Liver (tissue), 3 donors: Measurements from ENCODE around the gene NXPH1.

Source experiments
- RAD21 ChIP-seq, 2 donors: IDR thresholded peaks; 2 replicates each; pipeline ENCODE4 v1.6.1; 2016; ENCODE audit warnings: antibody characterized with exemption in 2 of 2, mild to moderate bottlenecking in 2 of 2
- TF ChIP-seq, protein P1 (sequence below): fragments of 150-350 bp; IDR thresholded peaks from 2 replicates; pipeline ENCODE4 v1.5.1; 2017; ENCODE audit warnings: improper control_type of control experiment, low read depth, low read length; ENCODE audit not compliant: missing input control
- donor health status: healthy.
- donor health status: healthy.

DNA sequence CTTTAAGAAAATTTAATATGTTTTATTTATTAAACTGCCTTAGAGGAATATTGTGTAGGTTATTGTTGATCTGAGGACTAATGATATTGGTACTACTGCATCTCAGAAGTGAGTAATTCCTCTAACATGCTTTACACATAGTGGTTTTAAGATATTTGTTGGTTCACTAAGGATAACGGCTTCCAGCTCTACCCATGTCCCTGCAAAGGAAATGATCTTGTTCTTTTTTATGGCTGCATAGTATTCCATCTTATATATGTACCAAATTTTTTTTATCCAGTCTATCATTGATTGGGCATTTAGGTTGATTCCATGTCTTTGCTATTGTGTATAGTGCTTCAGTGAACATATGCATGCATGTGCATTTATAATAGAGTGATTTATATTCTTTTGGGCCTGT lies 20.1 kb downstream of the NXPH1 start:
- no peak for TF ChIP-seq RAD21 (IDR thresholded peaks at IDR 0.05)
- TF ChIP-seq, protein P1, sequence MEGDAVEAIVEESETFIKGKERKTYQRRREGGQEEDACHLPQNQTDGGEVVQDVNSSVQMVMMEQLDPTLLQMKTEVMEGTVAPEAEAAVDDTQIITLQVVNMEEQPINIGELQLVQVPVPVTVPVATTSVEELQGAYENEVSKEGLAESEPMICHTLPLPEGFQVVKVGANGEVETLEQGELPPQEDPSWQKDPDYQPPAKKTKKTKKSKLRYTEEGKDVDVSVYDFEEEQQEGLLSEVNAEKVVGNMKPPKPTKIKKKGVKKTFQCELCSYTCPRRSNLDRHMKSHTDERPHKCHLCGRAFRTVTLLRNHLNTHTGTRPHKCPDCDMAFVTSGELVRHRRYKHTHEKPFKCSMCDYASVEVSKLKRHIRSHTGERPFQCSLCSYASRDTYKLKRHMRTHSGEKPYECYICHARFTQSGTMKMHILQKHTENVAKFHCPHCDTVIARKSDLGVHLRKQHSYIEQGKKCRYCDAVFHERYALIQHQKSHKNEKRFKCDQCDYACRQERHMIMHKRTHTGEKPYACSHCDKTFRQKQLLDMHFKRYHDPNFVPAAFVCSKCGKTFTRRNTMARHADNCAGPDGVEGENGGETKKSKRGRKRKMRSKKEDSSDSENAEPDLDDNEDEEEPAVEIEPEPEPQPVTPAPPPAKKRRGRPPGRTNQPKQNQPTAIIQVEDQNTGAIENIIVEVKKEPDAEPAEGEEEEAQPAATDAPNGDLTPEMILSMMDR = no peak
